Peyer's patch (tissue), 4 donors: ENCODE data around the gene NOVA2.

Experiments
- POLR2A ChIP-seq, 2 donors: fragments of 450-650 bp; IDR thresholded peaks; one replicate each; pipeline ENCODE4 v1.5.1; 2017; ENCODE audit warnings: antibody characterized with exemption in 2 of 2, mild to moderate bottlenecking in 2 of 2, moderate library complexity in 2 of 2
- TF ChIP-seq, protein P1 (sequence below), 6 experiments: fragments of 450-650 bp in 4 of 6; fragments of 200-600 bp in 2 of 6; sonication (generic) in 1 of 6; IDR thresholded peaks; one replicate each; pipeline ENCODE4 v1.5.1; 2017 to 2019; ENCODE audit warnings: antibody characterized with exemption in 6 of 6, mild to moderate bottlenecking in 3 of 6, moderate library complexity in 1 of 6

DNA sequence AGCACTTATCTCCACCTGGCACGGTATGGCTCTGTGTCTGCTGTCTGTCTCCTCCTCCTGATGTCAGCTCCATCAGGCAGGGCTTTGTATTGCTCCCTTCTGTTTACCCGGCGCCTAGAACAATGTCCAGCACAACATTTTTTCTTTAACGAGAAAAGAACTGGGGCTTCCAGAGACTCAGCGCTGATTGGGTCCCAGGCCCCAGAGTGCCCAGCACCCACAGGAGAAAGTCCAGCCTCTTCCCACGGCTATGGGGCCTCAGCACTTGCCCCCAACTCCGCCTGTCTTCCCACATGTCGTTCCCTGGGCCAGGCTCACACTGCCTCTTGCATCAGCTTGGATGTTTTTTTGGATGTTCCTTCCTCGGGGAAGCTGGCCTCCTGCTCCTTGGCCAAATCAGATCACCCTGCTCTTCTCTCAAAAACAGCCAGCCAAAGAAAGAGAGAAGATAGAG lies 78.1 kb downstream of the NOVA2 start:
- TF ChIP-seq, protein P1, sequence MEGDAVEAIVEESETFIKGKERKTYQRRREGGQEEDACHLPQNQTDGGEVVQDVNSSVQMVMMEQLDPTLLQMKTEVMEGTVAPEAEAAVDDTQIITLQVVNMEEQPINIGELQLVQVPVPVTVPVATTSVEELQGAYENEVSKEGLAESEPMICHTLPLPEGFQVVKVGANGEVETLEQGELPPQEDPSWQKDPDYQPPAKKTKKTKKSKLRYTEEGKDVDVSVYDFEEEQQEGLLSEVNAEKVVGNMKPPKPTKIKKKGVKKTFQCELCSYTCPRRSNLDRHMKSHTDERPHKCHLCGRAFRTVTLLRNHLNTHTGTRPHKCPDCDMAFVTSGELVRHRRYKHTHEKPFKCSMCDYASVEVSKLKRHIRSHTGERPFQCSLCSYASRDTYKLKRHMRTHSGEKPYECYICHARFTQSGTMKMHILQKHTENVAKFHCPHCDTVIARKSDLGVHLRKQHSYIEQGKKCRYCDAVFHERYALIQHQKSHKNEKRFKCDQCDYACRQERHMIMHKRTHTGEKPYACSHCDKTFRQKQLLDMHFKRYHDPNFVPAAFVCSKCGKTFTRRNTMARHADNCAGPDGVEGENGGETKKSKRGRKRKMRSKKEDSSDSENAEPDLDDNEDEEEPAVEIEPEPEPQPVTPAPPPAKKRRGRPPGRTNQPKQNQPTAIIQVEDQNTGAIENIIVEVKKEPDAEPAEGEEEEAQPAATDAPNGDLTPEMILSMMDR (IDR thresholded peaks at IDR 0.05): no peak
- no peak for TF ChIP-seq POLR2A (IDR thresholded peaks at IDR 0.05)
